Spleen (tissue), 7 donors: Measurements from ENCODE around the gene TBKBP1.

Experiments used
- CTCF ChIP-seq, 11 experiments: fragments of 200-600 bp in 7 of 11; fragments of 450-650 bp in 4 of 11; sonication (generic) in 4 of 11; IDR thresholded peaks in 8 of 11; conservative IDR thresholded peaks in 3 of 11; 1 replicate in 7 of 11; 2 replicates in 4 of 11; pipeline versions ENCODE4 v1.4.0 to v1.8.0; 2016 to 2021; ENCODE audit warnings: antibody characterized with exemption in 11 of 11, inconsistent platforms in 4 of 11, mild to moderate bottlenecking in 1 of 11
- POLR2A ChIP-seq, 3 donors: fragments of 450-650 bp; IDR thresholded peaks; one replicate each; pipeline ENCODE4 v1.5.1; 2017; ENCODE audit warnings: antibody characterized with exemption in 3 of 3, mild to moderate bottlenecking in 1 of 3
- donor health status: DM: no; HTN: no; CAD: no; lungs with moderate emphysema.
- donor health status: DM: no; HTN: no; CAD: no.
- donor health status: DM: no; HTN: no; CAD: no.

- TF ChIP-seq CTCF (IDR thresholded peaks at IDR 0.05 in 8 of 11, conservative IDR thresholded peaks at IDR 0.05 in 3 of 11), result no peak
- no peak for TF ChIP-seq POLR2A (IDR thresholded peaks at IDR 0.05)
Observed at GRCh38 chr17:47701608-47702007, 7.6 kb downstream of the TBKBP1 start.
